OCI-LY1 (cell line): ENCODE measurements around the gene RPL26.
"Not testable (repeated sequence)": the region's sequence is repeated elsewhere in the genome, so short reads cannot be mapped to it uniquely, and the experiment has no call there.

Experiments used
- H2AFZ ChIP-seq: fragments of 200-600 bp; sonication (generic), shearing (Covaris generic); 2 replicates; pipeline ENCODE4 v1.6.0; 2014; ENCODE audit warnings: antibody characterized with exemption, mild to moderate bottlenecking, low read length
- H3F3A ChIP-seq: fragments of 200-600 bp; sonication (generic), shearing (Covaris generic); 2 replicates; pipeline ENCODE4 v1.6.0; 2014; ENCODE audit warnings: mild to moderate bottlenecking, antibody characterized with exemption, low read length, moderate library complexity; ENCODE audit not compliant: insufficient read depth
- H3K27ac ChIP-seq: fragments of 200-600 bp; sonication (generic); 2 replicates; pipeline ENCODE4 v1.5.1; 2014; ENCODE audit warnings: low read length, mixed run types, mild to moderate bottlenecking, low read depth; ENCODE audit not compliant: poor library complexity, severe bottlenecking
- H3K27me3 ChIP-seq: fragments of 200-600 bp; sonication (generic); 2 replicates; pipeline ENCODE4 v1.6.0; 2014; ENCODE audit warnings: antibody characterized with exemption, mild to moderate bottlenecking, low read length, moderate library complexity; ENCODE audit not compliant: insufficient read depth
- H3K36me3 ChIP-seq: fragments of 200-600 bp; sonication (generic); 2 replicates; pipeline ENCODE4 v1.6.1; 2014; ENCODE audit warnings: mild to moderate bottlenecking, antibody characterized with exemption, low read length, moderate library complexity, mixed read lengths; ENCODE audit not compliant: insufficient read depth
- H3K4me1 ChIP-seq: fragments of 200-600 bp; sonication (generic); 2 replicates; pipeline ENCODE4 v1.5.1; 2014; ENCODE audit warnings: mild to moderate bottlenecking, low read length, moderate library complexity; ENCODE audit not compliant: insufficient read depth, severe bottlenecking
- H3K4me2 ChIP-seq: fragments of 200-600 bp; sonication (generic), shearing (Covaris generic); 2 replicates; pipeline ENCODE4 v1.6.1; 2014; ENCODE audit warnings: low read length
- H3K4me3 ChIP-seq: fragments of 200-600 bp; sonication (generic); 2 replicates; pipeline ENCODE4 v1.5.1; 2014; ENCODE audit warnings: low read length, low read depth, mild to moderate bottlenecking, mixed read lengths; ENCODE audit not compliant: poor library complexity, severe bottlenecking
- H3K79me2 ChIP-seq: fragments of 200-600 bp; shearing (Covaris generic); 2 replicates; pipeline ENCODE4 v1.6.1; 2016; ENCODE audit warnings: mixed run types, low read length, mixed read lengths; ENCODE audit not compliant: insufficient read depth
- H3K9ac ChIP-seq: fragments of 200-600 bp; sonication (generic), shearing (Covaris generic); 2 replicates; pipeline ENCODE4 v1.6.1; 2014; ENCODE audit warnings: mild to moderate bottlenecking, low read length, mixed read lengths
- H3K9me2 ChIP-seq: fragments of 200-600 bp; sonication (generic), shearing (Covaris generic); 2 replicates; pipeline ENCODE4 v1.6.1; 2014; ENCODE audit warnings: low read depth, mild to moderate bottlenecking, low read length, mixed read lengths
- H3K9me3 ChIP-seq: fragments of 200-600 bp; shearing (Covaris generic); 2 replicates; pipeline ENCODE4 v1.6.1; 2014; ENCODE audit warnings: low read length, mixed read lengths
- H4K20me1 ChIP-seq: fragments of 200-600 bp; sonication (generic), shearing (Covaris generic); 2 replicates; pipeline ENCODE4 v1.6.0; 2016; ENCODE audit warnings: mild to moderate bottlenecking, low read length; ENCODE audit not compliant: insufficient read depth
- EZH2 ChIP-seq: fragments of 200-600 bp; sonication (generic), shearing (Covaris generic); IDR thresholded peaks from 2 replicates; pipeline ENCODE4 v1.8.0; 2017; ENCODE audit warnings: borderline replicate concordance, mixed run types, mild to moderate bottlenecking, antibody characterized with exemption, low read length, moderate library complexity, mixed read lengths
- TF ChIP-seq, protein P1 (sequence below): fragments of 200-600 bp; sonication (generic), shearing (Covaris generic); IDR thresholded peaks from 2 replicates; pipeline ENCODE4 v1.5.1; 2017; ENCODE audit warnings: mild to moderate bottlenecking, antibody characterized with exemption, low read length, moderate library complexity, mixed read lengths

RPL26 gene

DNA sequence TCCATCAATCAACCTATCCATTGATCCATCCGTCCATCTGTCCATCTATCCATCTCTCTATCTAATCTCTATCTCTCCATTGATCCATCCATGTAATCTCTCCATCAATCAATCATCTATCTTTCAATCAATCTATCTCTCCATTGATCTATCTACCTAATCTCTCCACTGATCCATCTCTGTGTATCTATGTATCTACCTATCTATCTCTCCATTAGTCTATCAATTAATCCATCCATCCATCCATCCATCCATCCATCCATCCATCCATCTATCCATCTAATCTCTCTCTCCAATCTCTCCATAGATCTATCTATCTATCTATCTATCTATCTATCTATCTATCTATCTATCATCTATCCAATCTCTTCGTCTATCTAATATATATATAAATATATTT, 18.1 kb upstream of the RPL26 start:
- Histone ChIP-seq H4K20me1 (no peaks in the 10 kb centered on the region), H3K79me2 (no peaks in the 10 kb centered on the region), H3K4me3 (no peak overlapping the region), H3K9ac (no peak overlapping the region), H3K4me1 (no peaks in the 10 kb centered on the region), H3F3A (no peaks in the 10 kb centered on the region), H2AFZ (no peak overlapping the region), H3K27me3 (no peaks in the 10 kb centered on the region), H3K27ac (no peak overlapping the region), H3K36me3 (no peaks in the 10 kb centered on the region), H3K4me2 (no peak overlapping the region), H3K9me3 (no peaks in the 10 kb centered on the region), H3K9me2 (no peaks in the 10 kb centered on the region)
- no peak for TF ChIP-seq EZH2
- TF ChIP-seq, protein P1, sequence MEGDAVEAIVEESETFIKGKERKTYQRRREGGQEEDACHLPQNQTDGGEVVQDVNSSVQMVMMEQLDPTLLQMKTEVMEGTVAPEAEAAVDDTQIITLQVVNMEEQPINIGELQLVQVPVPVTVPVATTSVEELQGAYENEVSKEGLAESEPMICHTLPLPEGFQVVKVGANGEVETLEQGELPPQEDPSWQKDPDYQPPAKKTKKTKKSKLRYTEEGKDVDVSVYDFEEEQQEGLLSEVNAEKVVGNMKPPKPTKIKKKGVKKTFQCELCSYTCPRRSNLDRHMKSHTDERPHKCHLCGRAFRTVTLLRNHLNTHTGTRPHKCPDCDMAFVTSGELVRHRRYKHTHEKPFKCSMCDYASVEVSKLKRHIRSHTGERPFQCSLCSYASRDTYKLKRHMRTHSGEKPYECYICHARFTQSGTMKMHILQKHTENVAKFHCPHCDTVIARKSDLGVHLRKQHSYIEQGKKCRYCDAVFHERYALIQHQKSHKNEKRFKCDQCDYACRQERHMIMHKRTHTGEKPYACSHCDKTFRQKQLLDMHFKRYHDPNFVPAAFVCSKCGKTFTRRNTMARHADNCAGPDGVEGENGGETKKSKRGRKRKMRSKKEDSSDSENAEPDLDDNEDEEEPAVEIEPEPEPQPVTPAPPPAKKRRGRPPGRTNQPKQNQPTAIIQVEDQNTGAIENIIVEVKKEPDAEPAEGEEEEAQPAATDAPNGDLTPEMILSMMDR = no peak

DNA sequence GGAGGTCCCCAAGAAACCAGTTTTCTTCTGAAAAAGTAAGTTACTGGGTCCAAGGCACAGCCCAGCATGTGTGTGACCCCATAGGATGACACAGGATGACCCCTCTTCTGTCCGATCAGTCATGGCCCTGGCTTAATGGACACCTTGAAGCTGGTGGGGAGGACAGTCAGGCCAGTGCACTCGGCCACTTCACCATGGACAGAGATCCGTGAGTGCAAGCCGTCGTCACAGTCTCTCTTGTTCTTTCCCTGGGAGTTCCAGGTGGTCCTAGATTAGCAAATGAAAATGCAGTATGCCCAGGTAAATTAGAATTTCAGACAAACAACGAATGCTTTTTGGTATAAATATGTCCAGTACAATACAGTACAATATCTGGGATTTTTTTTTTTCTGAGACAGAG, 16.0 kb upstream of the RPL26 start:
- Histone ChIP-seq H3K4me3 (no peak overlapping the region), H3K9ac (no peak overlapping the region), H3K79me2 (no peaks in the 10 kb centered on the region), H3K4me1 (peaks cover under 1% of the 10 kb centered on the region), H3K36me3 (no peaks in the 10 kb centered on the region), H4K20me1 (no peaks in the 10 kb centered on the region), H3K9me3 (no peaks in the 10 kb centered on the region), H3F3A (no peaks in the 10 kb centered on the region), H3K27ac (no peak overlapping the region), H3K27me3 (no peaks in the 10 kb centered on the region), H3K9me2 (no peaks in the 10 kb centered on the region), H3K4me2 (no peak overlapping the region), H2AFZ (no peak overlapping the region)
- TF ChIP-seq, protein P1 = no peak
- no peak for TF ChIP-seq EZH2

DNA sequence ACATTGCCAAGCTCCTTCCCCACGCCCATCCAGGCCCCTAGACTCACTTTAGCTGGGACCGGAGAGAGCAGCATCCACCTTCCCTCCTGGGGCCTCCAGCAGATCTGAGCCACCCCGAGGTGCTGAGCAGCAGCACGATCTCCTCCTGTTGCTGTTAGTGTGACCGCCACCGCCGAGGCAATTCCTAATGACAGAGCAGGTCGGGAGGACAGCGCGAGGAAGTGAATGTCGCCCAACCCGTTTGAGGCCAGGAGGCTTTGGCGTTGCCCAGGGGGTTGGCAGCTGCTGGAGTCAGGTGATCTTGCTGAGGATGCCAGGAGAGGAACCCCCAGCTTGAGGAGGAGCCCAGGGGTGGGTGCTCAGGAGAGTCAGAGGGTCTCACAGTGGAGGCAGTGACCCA, 14.6 kb upstream of the RPL26 start, which contains the start of gene RNF222:
TSS of gene RNF222 (minus strand) at position 192 of the 400 bp plus-strand sequence. CDS start 4,366 bp downstream, outside the sequence.
- Histone ChIP-seq H3K36me3 (no peaks in the 10 kb centered on the region), H3K9me2 (no peaks in the 10 kb centered on the region), H3K4me1 (peaks cover 9% of the 10 kb centered on the region), H3K4me2 (no peak within 1 kb of the TSS), H3K79me2 (no peaks in the 10 kb centered on the region), H3F3A (no peaks in the 10 kb centered on the region), H3K4me3 (no peak within 1 kb of the TSS), H4K20me1 (no peaks in the 10 kb centered on the region), H3K27me3 (no peaks in the 10 kb centered on the region), H3K9ac (no peak within 1 kb of the TSS), H3K9me3 (no peaks in the 10 kb centered on the region), H3K27ac (no peak within 1 kb of the TSS), H2AFZ (no peak within 1 kb of the TSS)
- TF ChIP-seq, protein P1 = no peak
- no peak for TF ChIP-seq EZH2

DNA sequence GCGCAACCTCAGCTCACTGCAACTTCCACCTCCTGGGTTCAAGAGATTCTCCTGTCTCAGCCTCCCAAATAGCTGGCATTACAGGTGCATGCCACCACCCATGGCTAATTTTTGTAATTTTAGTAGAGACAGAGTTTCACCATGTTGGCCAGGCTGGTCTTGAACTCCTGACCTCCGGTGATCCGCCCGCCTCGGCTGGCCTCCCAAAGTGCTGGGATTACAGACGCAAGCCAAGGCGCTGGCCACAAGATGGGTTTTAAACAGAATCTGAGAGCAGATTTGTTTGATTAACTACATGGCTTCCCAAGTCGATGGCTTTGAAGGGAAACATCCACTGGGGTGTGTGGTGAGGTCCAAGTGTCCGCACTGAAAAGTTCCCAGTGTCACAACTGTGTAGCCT, 11.5 kb upstream of the RPL26 start:
- H3K4me2 ChIP-seq, H3K9ac ChIP-seq, H3F3A ChIP-seq, H3K27me3 ChIP-seq, H2AFZ ChIP-seq, H3K9me2 ChIP-seq, H3K4me3 ChIP-seq, H3K27ac ChIP-seq, H3K9me3 ChIP-seq, H3K4me1 ChIP-seq, H3K36me3 ChIP-seq, H4K20me1 ChIP-seq, H3K79me2 ChIP-seq: not testable (repeated sequence)
